Measurements from ENCODE around the gene CAMKK2.
"Not testable (repeated sequence)": the region's sequence is repeated elsewhere in the genome, so short reads cannot be mapped to it uniquely, and the experiment has no call there.

GRCh38 chr12:121257704-121258449, 38.6 kb downstream of the CAMKK2 start:
- not testable (repeated sequence) for TF ChIP-seq POLR2AphosphoS5 (IDR thresholded peaks at IDR 0.05; ENCODE audit: low read depth, low read length); POLR2A (IDR thresholded peaks at IDR 0.05; ENCODE audit: low read depth, low read length); PAX5 (IDR thresholded peaks at IDR 0.05; ENCODE audit: insufficient read depth, low read length, severe bottlenecking); SPI1 (IDR thresholded peaks at IDR 0.05; ENCODE audit: low read depth, low read length)
